GM19328 (cell line): ENCODE measurements around the gene ZCWPW1.
"Not testable (repeated sequence)": the region's sequence is repeated elsewhere in the genome, so short reads cannot be mapped to it uniquely, and the experiment has no call there.

ENCODE experiments used
- ATAC-seq: cut with Tn5 transposase; IDR thresholded peaks from one replicate; pipeline ENCODE4 v1.9.1; 2021; ENCODE audit warnings: mild to moderate bottlenecking, moderate library complexity; ENCODE audit not compliant: unreplicated experiment

ZCWPW1 gene

GRCh38 chr7:100373870-100374598 is 54.5 kb downstream of the ZCWPW1 start:
- ATAC-seq: not testable (repeated sequence)

- ATAC-seq: no peak
These were observed 55.2 kb downstream of the ZCWPW1 start, which contains the start of gene PILRA for GRCh38 chr7:100373261-100373831. TSS of gene PILRA (plus strand) at chr7:100373487. CDS start at chr7:100373657, 170 bp downstream.

GRCh38 chr7:100372694-100373093 is 55.8 kb downstream of the ZCWPW1 start:
- ATAC-seq: no peak

GRCh38 chr7:100372256-100372655 is 56.2 kb downstream of the ZCWPW1 start:
- no peak for ATAC-seq

GRCh38 chr7:100371561-100372171 is 56.8 kb downstream of the ZCWPW1 start:
- ATAC-seq: no peak

- no peak for ATAC-seq
These were observed 57.8 kb downstream of the ZCWPW1 start for GRCh38 chr7:100370746-100371145.

GRCh38 chr7:100370303-100370702 is 58.2 kb downstream of the ZCWPW1 start:
- no peak for ATAC-seq

GRCh38 chr7:100369105-100369504 is 59.4 kb downstream of the ZCWPW1 start:
- peak; percentile 50 for ATAC-seq

GRCh38 chr7:100367676-100368613 is 60.6 kb downstream of the ZCWPW1 start:
- ATAC-seq: no peak

- ATAC-seq: no peak
These were observed 61.3 kb downstream of the ZCWPW1 start for GRCh38 chr7:100367251-100367620.

- no peak for ATAC-seq
These were observed 61.9 kb downstream of the ZCWPW1 start for GRCh38 chr7:100366411-100367250.

GRCh38 chr7:100365998-100366367 is 62.5 kb downstream of the ZCWPW1 start:
- ATAC-seq: not testable (repeated sequence)

GRCh38 chr7:100364480-100364879 is 64.0 kb downstream of the ZCWPW1 start:
- ATAC-seq: no peak

- not testable (repeated sequence) for ATAC-seq
These were observed 64.7 kb downstream of the ZCWPW1 start for GRCh38 chr7:100363797-100364196.

- ATAC-seq: no peak
These were observed 65.4 kb downstream of the ZCWPW1 start for GRCh38 chr7:100363098-100363497.

- ATAC-seq: no peak
These were observed 68.2 kb downstream of the ZCWPW1 start for GRCh38 chr7:100360135-100360854.

GRCh38 chr7:100358857-100359212 is 69.7 kb downstream of the ZCWPW1 start:
- no peak for ATAC-seq

- no peak for ATAC-seq
These were observed 70.3 kb downstream of the ZCWPW1 start, which contains the start of gene PILRB for GRCh38 chr7:100358027-100358856. TSS of gene PILRB (plus strand) at chr7:100358117. CDS start at chr7:100358303, 186 bp downstream.

- ATAC-seq: no peak
These were observed 71.4 kb downstream of the ZCWPW1 start for GRCh38 chr7:100357131-100357561.
